Transverse colon (tissue), 4 donors: Measurements from ENCODE around the gene STIP1. TPM values are rescaled to one million over a fixed set of nuclear protein-coding genes. Genes with fewer than 3 reads are reported as not detected.

ENCODE experiments used
- DNase-seq: peaks from one replicate; pipeline ENCODE4 v3.0.0-alpha.2; 2019
- H3K27ac ChIP-seq, 4 donors: fragments of 200-600 bp; sonication (generic); 2 replicates each; pipeline ENCODE4 v1.5.1; 2016 to 2018; ENCODE audit warnings: inconsistent platforms in 4 of 4
- H3K27me3 ChIP-seq: fragments of 200-600 bp; sonication (generic); 2 replicates; pipeline ENCODE4 v1.5.1; 2017; ENCODE audit warnings: inconsistent platforms
- H3K36me3 ChIP-seq, 4 donors: fragments of 200-600 bp; sonication (generic); 2 replicates each; pipeline ENCODE4 v1.5.1; 2017 to 2019; ENCODE audit warnings: inconsistent platforms in 4 of 4
- H3K4me1 ChIP-seq, 4 donors: fragments of 200-600 bp; sonication (generic); 2 replicates each; pipeline ENCODE4 v1.5.1; 2017 to 2020; ENCODE audit warnings: inconsistent platforms in 4 of 4
- H3K4me3 ChIP-seq, 4 donors: fragments of 200-600 bp; sonication (generic); 1 replicate in 1 of 4; 2 replicates in 3 of 4; pipeline versions ENCODE4 v1.5.1 to v1.6.1; 2017 to 2019; ENCODE audit warnings: inconsistent platforms in 4 of 4
- H3K9me3 ChIP-seq, 2 donors: fragments of 200-600 bp; sonication (generic); 2 replicates each; pipeline ENCODE4 v1.5.1; 2017 to 2019; ENCODE audit warnings: inconsistent platforms in 2 of 2
- EP300 ChIP-seq: sonication (generic); formaldehyde crosslinking; IDR thresholded peaks from one replicate; pipeline ENCODE4 v1.6.1; 2017; ENCODE audit warnings: antibody characterized with exemption, low read depth
- POLR2A ChIP-seq: fragments of 450-650 bp; IDR thresholded peaks from one replicate; pipeline ENCODE4 v1.6.1; 2016; ENCODE audit warnings: antibody characterized with exemption, mild to moderate bottlenecking, moderate library complexity
- POLR2AphosphoS5 ChIP-seq, 3 donors: sonication (generic); formaldehyde crosslinking; IDR thresholded peaks; one replicate each; pipeline ENCODE4 v1.6.1; 2016; ENCODE audit warnings: antibody characterized with exemption in 3 of 3
- WGBS, 2 donors: methylation state at CpG; one replicate each; pipeline ENCODE4 v1.1.5; 2018; ENCODE audit warnings: low coverage in 1 of 2; 5-methylcytosine and 5-hydroxymethylcytosine counted together
- in situ Hi-C, 4 donors: fragments of 200-750 bp; cut with MboI; loops; one replicate each; pipeline versions ENCODE4 v1.15.0 to v1.15.1; 2017; ENCODE audit warnings: low sequenced_read_pairs in 3 of 4, low pct_ligation_motif_present in 1 of 4, low pct_unique_long_range_greater_than_20kb in 1 of 4
- intact Hi-C: fragments of 100-400 bp; cut with DNase I; formaldehyde crosslinking; loops from one replicate; pipeline ENCODE4 v1.15.1; 2023; ENCODE audit warnings: low total_unique reads
- total RNA-seq, 4 donors: library from RNA; depleted of rRNA; stranded (reverse); fragments of >200 nt; gene quantifications; one replicate each; pipeline ENCODE4 v1.1.0, GENCODE V29; 2016
- TF ChIP-seq, protein P1 (sequence below), 5 experiments: fragments of 200-600 bp in 3 of 5; fragments of 450-650 bp in 2 of 5; sonication (generic) in 3 of 5; IDR thresholded peaks; 1 replicate in 2 of 5; 2 replicates in 3 of 5; pipeline ENCODE4 v1.5.1; 2016 to 2017; ENCODE audit warnings: antibody characterized with exemption in 5 of 5, inconsistent platforms in 3 of 5, mild to moderate bottlenecking in 2 of 5, moderate library complexity in 1 of 5

Gene STIP1
- total RNA-seq, 4 donors from 2014 or later: 45.3 to 181 (median 65.9) TPM

DNA sequence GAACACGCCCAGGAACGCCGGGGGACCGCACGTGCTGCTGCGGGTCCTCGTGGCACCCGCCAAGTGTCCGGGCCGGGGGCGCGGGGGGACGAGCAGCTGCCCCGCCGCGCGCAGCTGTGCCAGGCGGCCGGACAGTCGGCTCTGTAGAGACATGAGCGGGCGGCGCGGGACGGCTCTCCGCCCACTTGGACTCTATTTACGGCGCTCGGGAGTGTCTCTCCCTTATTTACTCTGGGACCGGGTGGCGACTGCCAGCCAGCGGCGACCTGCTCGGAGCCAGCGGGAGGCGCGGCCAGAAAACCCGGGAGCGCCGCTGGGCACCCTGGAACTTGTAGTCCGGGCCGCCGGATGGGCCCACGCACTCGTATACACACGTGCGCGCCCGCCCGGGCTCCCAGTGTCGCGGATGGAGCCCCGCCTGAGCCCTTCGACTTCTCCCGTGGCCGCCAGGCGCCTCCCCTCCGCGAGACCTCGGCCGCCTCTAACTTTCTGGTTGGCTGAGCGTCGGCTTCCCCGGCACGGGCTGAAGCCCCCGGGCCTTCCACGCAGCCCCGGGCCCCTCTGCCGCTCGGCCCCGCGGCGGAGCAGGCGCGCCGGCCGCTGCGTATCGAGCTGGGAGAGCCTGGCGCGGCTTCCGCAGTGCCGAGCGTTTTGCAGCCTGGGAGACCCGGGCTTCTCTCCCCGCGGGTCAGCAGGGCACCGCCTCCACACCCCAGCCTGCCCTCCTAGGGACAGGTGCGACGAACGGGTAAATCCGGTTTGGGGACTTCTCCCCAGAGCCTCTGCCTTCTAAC, 19.9 kb upstream of the STIP1 start, which contains the start of gene MACROD1:
TSS of gene MACROD1 (minus strand) at position 272 of the 794 bp plus-strand sequence. CDS start at position 153, 119 bp downstream.
- WGBS, 2 donors: 0% methylated on average over 52 of the region's 92 CpGs; no CpG with 5 or more reads in 1 of the 2 donors
- H3K36me3 ChIP-seq: no peaks in the 10 kb centered on the region
- H3K27ac ChIP-seq: peak within 1 kb of the TSS; percentile 84 to 94 (median 86)
- peak; percentile 50 to 74 (median 66) for TF ChIP-seq POLR2AphosphoS5 (IDR thresholded peaks at IDR 0.05)
- TF ChIP-seq EP300: no peak
- TF ChIP-seq, protein P1, sequence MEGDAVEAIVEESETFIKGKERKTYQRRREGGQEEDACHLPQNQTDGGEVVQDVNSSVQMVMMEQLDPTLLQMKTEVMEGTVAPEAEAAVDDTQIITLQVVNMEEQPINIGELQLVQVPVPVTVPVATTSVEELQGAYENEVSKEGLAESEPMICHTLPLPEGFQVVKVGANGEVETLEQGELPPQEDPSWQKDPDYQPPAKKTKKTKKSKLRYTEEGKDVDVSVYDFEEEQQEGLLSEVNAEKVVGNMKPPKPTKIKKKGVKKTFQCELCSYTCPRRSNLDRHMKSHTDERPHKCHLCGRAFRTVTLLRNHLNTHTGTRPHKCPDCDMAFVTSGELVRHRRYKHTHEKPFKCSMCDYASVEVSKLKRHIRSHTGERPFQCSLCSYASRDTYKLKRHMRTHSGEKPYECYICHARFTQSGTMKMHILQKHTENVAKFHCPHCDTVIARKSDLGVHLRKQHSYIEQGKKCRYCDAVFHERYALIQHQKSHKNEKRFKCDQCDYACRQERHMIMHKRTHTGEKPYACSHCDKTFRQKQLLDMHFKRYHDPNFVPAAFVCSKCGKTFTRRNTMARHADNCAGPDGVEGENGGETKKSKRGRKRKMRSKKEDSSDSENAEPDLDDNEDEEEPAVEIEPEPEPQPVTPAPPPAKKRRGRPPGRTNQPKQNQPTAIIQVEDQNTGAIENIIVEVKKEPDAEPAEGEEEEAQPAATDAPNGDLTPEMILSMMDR (IDR thresholded peaks at IDR 0.05): no peak
- TF ChIP-seq POLR2A: peak; percentile 64
- DNase-seq: peak; percentile 94
- intact Hi-C loops: no loop called here
- in situ Hi-C loops: loop anchor here in 1 of 4 donors (25.0 kb wide), 1 partner anchor 329 kb away; the partner anchor contains the start of gene MARK2
- no peaks in the 10 kb centered on the region for H3K27me3 ChIP-seq
- H3K4me1 ChIP-seq: peaks cover 7 to 21% (median 19%) of the 10 kb centered on the region in 4 donors
- H3K4me3 ChIP-seq: peak within 1 kb of the TSS; percentile 53 to 88 (median 67)
- no peaks in the 10 kb centered on the region for H3K9me3 ChIP-seq

DNA sequence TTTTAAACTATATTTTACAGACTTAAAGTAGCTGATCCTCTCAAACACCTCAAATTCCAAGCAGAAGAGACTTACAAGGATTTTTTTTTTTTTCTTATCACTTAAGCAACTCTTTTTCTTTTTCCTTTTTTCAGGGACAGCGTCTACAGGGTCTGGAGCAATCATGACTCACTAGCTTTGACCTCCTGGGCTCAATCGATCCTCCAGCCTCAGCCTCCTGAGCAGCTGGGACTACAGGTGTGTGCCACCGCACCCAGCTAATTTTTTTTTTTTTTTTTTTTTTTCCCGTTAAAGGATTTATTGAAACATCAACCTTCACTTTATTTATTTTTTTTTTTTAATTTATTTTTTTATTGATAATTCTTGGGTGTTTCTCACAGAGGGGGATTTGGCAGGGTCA, 15.6 kb upstream of the STIP1 start:
- in situ Hi-C loops: loop anchor here in 1 of 4 donors (25.0 kb wide), 1 partner anchor 333 kb away; the partner anchor contains the start of gene MARK2
- Histone ChIP-seq H3K4me3 (no peak overlapping the region), H3K27me3 (no peaks in the 10 kb centered on the region), H3K36me3 (no peaks in the 10 kb centered on the region), H3K27ac (no peak overlapping the region), H3K4me1 (peaks cover 0 to 12% (median 8%) of the 10 kb centered on the region in 4 donors), H3K9me3 (no peaks in the 10 kb centered on the region)
- no peak for TF ChIP-seq EP300
- TF ChIP-seq, protein P1 (IDR thresholded peaks at IDR 0.05): no peak
- no peak for TF ChIP-seq POLR2AphosphoS5 (IDR thresholded peaks at IDR 0.05)
- TF ChIP-seq POLR2A: no peak
- DNase-seq: no peak
- intact Hi-C loops: no loop called here
- 85 to 91% methylated on average over 4 of the region's 4 CpGs for WGBS, 2 donors

DNA sequence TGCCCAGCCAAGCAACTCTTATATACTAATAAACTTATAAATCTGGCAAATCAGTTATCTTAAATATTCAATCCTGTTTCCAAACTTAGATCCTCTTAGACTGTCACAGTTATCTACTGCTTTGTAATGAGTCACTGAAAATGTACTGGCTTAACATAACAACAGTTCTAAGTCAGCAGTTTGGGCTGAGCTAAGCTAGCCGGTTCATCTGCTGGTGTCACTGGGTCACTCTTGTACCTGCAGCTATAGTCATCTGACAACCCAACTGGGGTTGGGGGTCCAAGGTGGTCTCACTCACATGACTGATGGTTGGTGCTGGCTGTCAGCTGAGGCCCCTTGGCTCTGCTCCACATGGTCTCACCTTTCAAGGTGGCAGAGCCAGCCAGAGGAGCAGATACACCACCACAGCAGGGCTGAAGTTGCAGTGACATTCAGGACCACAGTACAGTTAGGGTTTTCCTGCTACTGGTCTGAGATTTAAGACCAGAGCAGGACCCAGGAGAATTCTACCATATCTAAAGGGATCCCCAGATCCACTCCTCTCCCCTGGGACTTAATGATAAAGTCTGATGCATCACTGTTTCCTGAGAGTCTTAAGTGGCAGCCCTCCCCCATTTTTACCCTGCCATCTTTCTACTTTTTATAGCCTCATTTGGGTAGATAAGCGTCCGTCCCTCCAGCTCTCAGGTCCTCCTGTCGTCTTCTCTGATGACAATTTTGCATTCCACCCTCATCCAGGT, 12.2 kb upstream of the STIP1 start:
- Histone ChIP-seq H3K36me3 (no peaks in the 10 kb centered on the region), H3K4me1 (no peaks in the 10 kb centered on the region), H3K9me3 (no peaks in the 10 kb centered on the region), H3K4me3 (no peak overlapping the region), H3K27ac (no peak overlapping the region), H3K27me3 (no peaks in the 10 kb centered on the region)
- TF ChIP-seq EP300: no peak
- TF ChIP-seq, protein P1 (IDR thresholded peaks at IDR 0.05): no peak
- TF ChIP-seq POLR2A: no peak
- TF ChIP-seq POLR2AphosphoS5 (IDR thresholded peaks at IDR 0.05): no peak
- in situ Hi-C loops: loop anchor here in 1 of 4 donors (25.0 kb wide), 1 partner anchor 336 kb away; the partner anchor contains the start of gene MARK2
- 89 to 90% methylated on average over 3 to 4 of the region's 4 CpGs for WGBS, 2 donors
- intact Hi-C loops: no loop called here
- DNase-seq: no peak

DNA sequence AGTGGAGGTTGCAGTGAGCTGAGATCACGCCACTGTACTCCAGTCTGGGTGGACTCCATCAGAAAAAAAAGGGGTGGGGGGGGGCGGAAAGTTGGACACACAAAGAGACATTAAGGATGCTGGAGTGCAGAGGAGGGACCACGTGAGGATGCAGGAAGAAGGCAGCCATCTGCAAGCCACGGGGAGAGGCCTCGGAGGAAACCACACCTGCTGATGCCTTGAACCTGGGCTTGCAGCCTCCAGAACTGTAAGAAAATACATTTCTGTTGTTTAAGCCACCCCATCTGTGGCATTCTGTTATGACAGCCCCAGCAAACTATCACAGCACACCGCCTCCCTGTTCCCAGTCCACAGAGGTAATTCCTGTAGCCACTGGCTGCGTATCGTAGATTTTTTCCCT, 9.2 kb upstream of the STIP1 start:
- H3K27ac ChIP-seq: no peak overlapping the region
- H3K4me3 ChIP-seq: no peak overlapping the region
- peaks cover 9 to 14% (median 11%) of the 10 kb centered on the region in 4 donors for H3K4me1 ChIP-seq
- TF ChIP-seq POLR2AphosphoS5 (IDR thresholded peaks at IDR 0.05) (no peak), EP300 (no peak), POLR2A (no peak)
- TF ChIP-seq, protein P1 (IDR thresholded peaks at IDR 0.05): no peak
- intact Hi-C loops: no loop called here
- no peaks in the 10 kb centered on the region for H3K9me3 ChIP-seq
- no peak for DNase-seq
- in situ Hi-C loops: no loop called here
- H3K27me3 ChIP-seq: no peaks in the 10 kb centered on the region
- WGBS, 2 donors: 86 to 100% methylated on average over 2 to 8 of the region's 8 CpGs
- no peaks in the 10 kb centered on the region for H3K36me3 ChIP-seq
